IMR-90 (cell line): ENCODE data around the gene PGD. TPM values are rescaled to one million over a fixed set of nuclear protein-coding genes. Genes with fewer than 3 reads are reported as not detected.

Experiments
- ATAC-seq: fragments of 200-7000 bp; cut with Tn5 transposase; 2 replicates; pipeline ENCODE4 v1.9.1; 2020; ENCODE audit warnings: low read depth, mild to moderate bottlenecking, moderate library complexity
- BruUV-seq: library from RNA; stranded (reverse); fragments of 400-500 nt; replicated peaks from 2 replicates; lab custom pipeline; 2021; lab: Mats Ljungman, UMichigan
- CTCF ChIA-PET: fragments of 300-600 bp; formaldehyde crosslinking; extraction: SDS; loops from one replicate; lab custom pipeline; 2021; ENCODE audit warnings: antibody characterized with exemption; lab: Yijun Ruan, JAX
- POLR2A ChIA-PET: fragments of 300-600 bp; sonication (Branson Sonifier 250); formaldehyde crosslinking; loops from one replicate; lab custom pipeline; 2022; ENCODE audit warnings: antibody characterized with exemption; ENCODE audit not compliant: unreplicated experiment; lab: Charles Lee
- DNase-seq: peaks from one replicate; pipeline ENCODE4 v3.0.0; 2013
- H2AFZ ChIP-seq: replicated peaks from 2 replicates; pipeline ENCODE3; 2013; ENCODE audit warnings: low read length, mild to moderate bottlenecking; ENCODE audit not compliant: poor library complexity
- H2AK5ac ChIP-seq: 2 replicates; pipeline ENCODE4 v1.6.1; 2013; ENCODE audit warnings: low read depth, low read length, inconsistent platforms
- H2AK9ac ChIP-seq: replicated peaks from 2 replicates; pipeline ENCODE3; 2013; ENCODE audit warnings: mild to moderate bottlenecking, low read depth, low read length, moderate library complexity; ENCODE audit not compliant: poor library complexity
- H2BK120ac ChIP-seq: 2 replicates; pipeline ENCODE4 v1.6.1; 2013; ENCODE audit warnings: low read depth, low read length, inconsistent platforms
- H2BK15ac ChIP-seq: 3 replicates; pipeline ENCODE4 v1.6.1; 2013; ENCODE audit warnings: low read depth, low read length, inconsistent platforms
- H2BK20ac ChIP-seq: 2 replicates; pipeline ENCODE4 v1.6.1; 2013; ENCODE audit warnings: low read depth, mild to moderate bottlenecking, inconsistent platforms, low read length, moderate library complexity
- H2BK5ac ChIP-seq: 2 replicates; pipeline ENCODE4 v1.6.1; 2013; ENCODE audit warnings: mild to moderate bottlenecking, low read depth, low read length, inconsistent platforms; ENCODE audit not compliant: poor library complexity, severe bottlenecking
- H3K14ac ChIP-seq: replicated peaks from 2 replicates; pipeline ENCODE4 v1.6.1; 2013; ENCODE audit warnings: low read depth, low read length, inconsistent platforms
- H3K18ac ChIP-seq: 2 replicates; pipeline ENCODE4 v1.6.1; 2013; ENCODE audit warnings: low read depth, low read length, control low read depth
- H3K23ac ChIP-seq: 2 replicates; pipeline ENCODE4 v1.6.1; 2013; ENCODE audit warnings: low read depth, low read length, inconsistent platforms
- H3K27ac ChIP-seq: 2 replicates; pipeline ENCODE4 v1.5.1; 2013; ENCODE audit warnings: mild to moderate bottlenecking, control low read depth, low read length; ENCODE audit not compliant: insufficient read depth
- H3K27me3 ChIP-seq: 2 replicates; pipeline ENCODE4 v1.6.1; 2013; ENCODE audit warnings: low read length; ENCODE audit not compliant: control insufficient read depth, insufficient read depth
- H3K36me3 ChIP-seq: 2 replicates; pipeline ENCODE4 v1.6.1; 2013; ENCODE audit warnings: low read length, mixed read lengths; ENCODE audit not compliant: control insufficient read depth, insufficient read depth
- H3K4ac ChIP-seq: 2 replicates; pipeline ENCODE4 v1.6.1; 2013; ENCODE audit warnings: low read depth, low read length, inconsistent platforms
- H3K4me1 ChIP-seq: 2 replicates; pipeline ENCODE4 v1.6.1; 2013; ENCODE audit warnings: low read length, mixed read lengths; ENCODE audit not compliant: control insufficient read depth, insufficient read depth
- H3K4me2 ChIP-seq: 2 replicates; pipeline ENCODE4 v1.6.1; 2013; ENCODE audit warnings: low read depth, mild to moderate bottlenecking, control low read depth, low read length, moderate library complexity
- H3K4me3 ChIP-seq: 2 replicates; pipeline ENCODE4 v1.5.1; 2013; ENCODE audit warnings: low read depth, mild to moderate bottlenecking, control low read depth, low read length, moderate library complexity; ENCODE audit not compliant: insufficient read depth
- H3K56ac ChIP-seq: 2 replicates; pipeline ENCODE4 v1.6.1; 2013; ENCODE audit warnings: low read length, inconsistent platforms; ENCODE audit not compliant: insufficient read depth; ENCODE audit errors: extremely low read depth
- H3K79me1 ChIP-seq, 2 experiments: 2 replicates each; pipeline ENCODE4 v1.6.1; 2013; ENCODE audit warnings: low read length in 2 of 2, inconsistent platforms in 1 of 2, low read depth in 1 of 2
- H3K9ac ChIP-seq: 2 replicates; pipeline ENCODE4 v1.6.1; 2013; ENCODE audit warnings: low read depth, low read length, control low read depth
- H3K9me1 ChIP-seq: 2 replicates; pipeline ENCODE4 v1.6.1; 2013; ENCODE audit warnings: low read length, inconsistent platforms; ENCODE audit not compliant: insufficient read depth
- H3K9me3 ChIP-seq: 2 replicates; pipeline ENCODE4 v1.6.1; 2013; ENCODE audit warnings: low read length; ENCODE audit not compliant: control insufficient read depth, insufficient read depth
- H4K20me1 ChIP-seq: 2 replicates; pipeline ENCODE4 v1.6.1; 2013; ENCODE audit warnings: low read length, inconsistent platforms; ENCODE audit not compliant: insufficient read depth
- H4K5ac ChIP-seq: 2 replicates; pipeline ENCODE4 v1.6.1; 2013; ENCODE audit warnings: mild to moderate bottlenecking, low read depth, low read length, control low read depth
- H4K8ac ChIP-seq, 2 experiments: 2 replicates each; pipeline ENCODE4 v1.6.1; 2013; ENCODE audit warnings: low read depth in 2 of 2, low read length in 2 of 2, control low read depth in 1 of 2, inconsistent platforms in 1 of 2
- H4K91ac ChIP-seq: 2 replicates; pipeline ENCODE4 v1.6.1; 2013; ENCODE audit warnings: low read depth, low read length, inconsistent platforms; ENCODE audit not compliant: insufficient read depth
- BHLHE40 ChIP-seq: fragments of 150-350 bp; IDR thresholded peaks from 2 replicates; pipeline ENCODE4 v1.6.1; 2016; ENCODE audit warnings: mild to moderate bottlenecking, low read depth, low read length
- CEBPB ChIP-seq: IDR thresholded peaks from 2 replicates; pipeline ENCODE4 v1.6.1; 2012; ENCODE audit warnings: low read depth, low read length, improper control_type of control experiment
- CHD1 ChIP-seq: IDR thresholded peaks from 2 replicates; pipeline ENCODE4 v1.6.1; 2012; ENCODE audit warnings: low read depth, low read length, improper control_type of control experiment
- FOS ChIP-seq: fragments of 150-350 bp; IDR thresholded peaks from 2 replicates; pipeline ENCODE4 v1.6.1; 2016; ENCODE audit warnings: low read depth, low read length
- MAFK ChIP-seq: IDR thresholded peaks from 2 replicates; pipeline ENCODE4 v1.6.1; 2012; ENCODE audit warnings: low read depth, low read length, improper control_type of control experiment
- MAZ ChIP-seq: IDR thresholded peaks from 2 replicates; pipeline ENCODE4 v1.6.1; 2012; ENCODE audit warnings: low read depth, mild to moderate bottlenecking, low read length, improper control_type of control experiment, moderate library complexity, borderline replicate concordance
- MXI1 ChIP-seq: IDR thresholded peaks from 2 replicates; pipeline ENCODE4 v1.6.1; 2012; ENCODE audit warnings: low read depth, mild to moderate bottlenecking, low read length, moderate library complexity, borderline replicate concordance
- NFE2L2 ChIP-seq: fragments of 150-350 bp; IDR thresholded peaks from 2 replicates; pipeline ENCODE4 v1.6.1; 2016; ENCODE audit warnings: low read depth, mild to moderate bottlenecking, low read length
- POLR2A ChIP-seq: IDR thresholded peaks from 2 replicates; pipeline ENCODE4 v1.6.1; 2012; ENCODE audit warnings: mild to moderate bottlenecking, low read depth, low read length
- RAD21 ChIP-seq: IDR thresholded peaks from 2 replicates; pipeline ENCODE4 v1.6.1; 2012; ENCODE audit warnings: low read length, improper control_type of control experiment
- RCOR1 ChIP-seq: IDR thresholded peaks from 2 replicates; pipeline ENCODE4 v1.6.1; 2012; ENCODE audit warnings: mild to moderate bottlenecking, low read length, improper control_type of control experiment; ENCODE audit not compliant: insufficient replicate concordance
- RFX5 ChIP-seq: IDR thresholded peaks from 2 replicates; pipeline ENCODE4 v1.8.0; 2012; ENCODE audit warnings: low read depth, mild to moderate bottlenecking, low read length, moderate library complexity
- SMC3 ChIP-seq: fragments of 150-350 bp; IDR thresholded peaks from 2 replicates; pipeline ENCODE4 v1.6.1; 2016; ENCODE audit warnings: low read depth, mild to moderate bottlenecking, antibody characterized with exemption, low read length, moderate library complexity
- WGBS, 2 experiments: methylation state at CpG; one replicate each; pipeline versions ENCODE4 v1.1.5 to v1.1.7; 2013; ENCODE audit warnings: missing lambda C conversion rate in 2 of 2; ENCODE audit not compliant: insufficient read length in 1 of 2; ENCODE audit errors: extremely low coverage in 2 of 2; 5-methylcytosine and 5-hydroxymethylcytosine counted together
- dilution Hi-C: fragments of 300-500 bp; cut with HindIII; formaldehyde crosslinking; loops from one replicate; pipeline ENCODE4 v1.14.3; 2018; ENCODE audit warnings: low sequenced_read_pairs; ENCODE audit not compliant: unreplicated experiment
- in situ Hi-C: fragments of 300-500 bp; cut with MboI; formaldehyde crosslinking; loops from 3 replicates; pipeline ENCODE4 v1.14.3; 2019; ENCODE audit warnings: low sequenced_read_pairs, inconsistent platforms, mixed read lengths
- intact Hi-C: fragments of 100-400 bp; cut with micrococcal nuclease; formaldehyde crosslinking; loops from 2 replicates; pipeline ENCODE4 v1.10.0; 2022
- polyA plus RNA-seq, 3 experiments: library from polyadenylated mRNA; depleted of rRNA; stranded (reverse); fragments of >200 nt; gene quantifications; 2 replicates each; pipeline ENCODE4 v1.2.3, GENCODE V29; 2012; ENCODE audit warnings: low replicate concordance in 1 of 3
- total RNA-seq: library from RNA; depleted of rRNA; stranded (reverse); fragments of >200 nt; gene quantifications from 2 replicates; pipeline ENCODE4 v1.2.3, GENCODE V29; 2012
- TF ChIP-seq, protein P1 (sequence below): conservative IDR thresholded peaks from 2 replicates; pipeline ENCODE4 v1.5.1; 2012; ENCODE audit warnings: mild to moderate bottlenecking, low read depth, low read length, improper control_type of control experiment
- TF ChIP-seq, protein P2 (sequence below): fragments of 150-350 bp; IDR thresholded peaks from 2 replicates; pipeline ENCODE4 v1.6.1; 2016; ENCODE audit warnings: low read depth, mild to moderate bottlenecking, low read length, moderate library complexity, borderline replicate concordance
- TF ChIP-seq, protein P3 (sequence below): fragments of 150-350 bp; IDR thresholded peaks from 2 replicates; pipeline ENCODE4 v1.6.1; 2017; ENCODE audit warnings: mild to moderate bottlenecking, antibody characterized with exemption, low read length, low read depth

The PGD gene
- total and polyA plus RNA-seq, 2 of the 4 experiments (the other 2 are of a cell fraction), result 118 to 216 TPM

DNA sequence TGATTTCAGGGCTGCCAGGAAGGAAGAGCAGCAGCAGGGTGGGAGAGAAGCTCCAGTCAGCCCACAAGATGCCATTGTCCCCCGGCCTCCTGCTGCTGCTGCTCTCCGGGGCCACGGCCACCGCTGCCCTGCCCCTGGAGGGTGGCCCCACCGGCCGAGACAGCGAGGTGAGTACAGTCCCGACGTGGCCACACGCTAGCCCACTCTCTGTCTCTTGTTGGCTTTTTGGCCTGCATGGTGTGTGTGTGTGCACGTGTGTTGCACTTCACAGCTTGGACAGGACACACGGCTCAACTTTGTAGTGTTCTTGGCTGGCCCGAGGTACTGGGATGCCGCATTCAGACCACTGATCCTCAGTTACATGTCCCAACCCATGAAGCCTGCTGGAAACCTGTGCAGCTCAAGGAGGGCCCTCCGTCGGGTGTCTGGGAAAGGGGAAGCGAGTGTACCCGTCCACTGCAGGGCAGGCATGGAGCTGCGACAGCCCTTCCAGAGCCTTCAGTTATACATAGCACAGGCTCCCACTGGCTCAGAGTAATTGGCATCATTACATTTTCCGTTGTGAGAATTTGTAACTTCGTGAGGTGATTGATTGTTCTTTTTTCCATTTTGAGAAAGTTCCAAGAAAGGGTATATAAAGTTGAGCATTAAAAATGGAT is 51.4 kb downstream of the PGD start:
- no peak overlapping the region for H2AFZ ChIP-seq
- no peak overlapping the region for H3K56ac ChIP-seq
- no peak overlapping the region for H3K9ac ChIP-seq
- no TSS peak for BruUV-seq
- H3K23ac ChIP-seq, result no peak overlapping the region
- WGBS, 2 experiments, result 92% methylated on average over 2 of the region's 21 CpGs; no CpG with 5 or more reads in 1 of the 2 experiments
- H3K79me1 ChIP-seq, result no peaks in the 10 kb centered on the region
- 0 out of 2 replicates have a peak, but pooled peaks cover 3% of the 10 kb centered on the region for H3K9me1 ChIP-seq
- no peaks in the 10 kb centered on the region for H4K20me1 ChIP-seq
- no peak overlapping the region for H2BK20ac ChIP-seq
- H3K4me3 ChIP-seq, result no peak overlapping the region
- peaks cover 2% of the 10 kb centered on the region; the same call in 1 of the 2 replicates for H3K4me1 ChIP-seq
- no peak overlapping the region for H3K4ac ChIP-seq
- H2BK15ac ChIP-seq, result no peak overlapping the region
- H3K9me3 ChIP-seq, result no peaks in the 10 kb centered on the region
- no peaks in the 10 kb centered on the region for H3K27me3 ChIP-seq
- no peak overlapping the region for H4K5ac ChIP-seq
- no peak overlapping the region for H2BK120ac ChIP-seq
- no peaks in the 10 kb centered on the region for H3K36me3 ChIP-seq
- H3K14ac ChIP-seq, result no peak overlapping the region
- H3K4me2 ChIP-seq, result no peak overlapping the region
- H2BK5ac ChIP-seq, result no peak overlapping the region
- no peak overlapping the region for H3K18ac ChIP-seq
- DNase-seq (no peak), ATAC-seq (no peak)
- H4K8ac ChIP-seq, result no peak overlapping the region
- intact Hi-C loops, result no loop called here
- H4K91ac ChIP-seq, result no peak overlapping the region
- in situ Hi-C loops, result no loop called here
- no peak overlapping the region for H2AK9ac ChIP-seq
- H3K27ac ChIP-seq, result no peak overlapping the region
- no peak for TF ChIP-seq RAD21
- TF ChIP-seq MAZ, result no peak
- TF ChIP-seq RCOR1, result no peak
- TF ChIP-seq, protein P1, sequence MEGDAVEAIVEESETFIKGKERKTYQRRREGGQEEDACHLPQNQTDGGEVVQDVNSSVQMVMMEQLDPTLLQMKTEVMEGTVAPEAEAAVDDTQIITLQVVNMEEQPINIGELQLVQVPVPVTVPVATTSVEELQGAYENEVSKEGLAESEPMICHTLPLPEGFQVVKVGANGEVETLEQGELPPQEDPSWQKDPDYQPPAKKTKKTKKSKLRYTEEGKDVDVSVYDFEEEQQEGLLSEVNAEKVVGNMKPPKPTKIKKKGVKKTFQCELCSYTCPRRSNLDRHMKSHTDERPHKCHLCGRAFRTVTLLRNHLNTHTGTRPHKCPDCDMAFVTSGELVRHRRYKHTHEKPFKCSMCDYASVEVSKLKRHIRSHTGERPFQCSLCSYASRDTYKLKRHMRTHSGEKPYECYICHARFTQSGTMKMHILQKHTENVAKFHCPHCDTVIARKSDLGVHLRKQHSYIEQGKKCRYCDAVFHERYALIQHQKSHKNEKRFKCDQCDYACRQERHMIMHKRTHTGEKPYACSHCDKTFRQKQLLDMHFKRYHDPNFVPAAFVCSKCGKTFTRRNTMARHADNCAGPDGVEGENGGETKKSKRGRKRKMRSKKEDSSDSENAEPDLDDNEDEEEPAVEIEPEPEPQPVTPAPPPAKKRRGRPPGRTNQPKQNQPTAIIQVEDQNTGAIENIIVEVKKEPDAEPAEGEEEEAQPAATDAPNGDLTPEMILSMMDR, result no peak
- no peak for TF ChIP-seq NFE2L2
- TF ChIP-seq POLR2A, result no peak
- TF ChIP-seq MXI1, result no peak
- TF ChIP-seq MAFK, result no peak
- TF ChIP-seq BHLHE40, result no peak
- no peak for TF ChIP-seq RFX5
- TF ChIP-seq, protein P2, sequence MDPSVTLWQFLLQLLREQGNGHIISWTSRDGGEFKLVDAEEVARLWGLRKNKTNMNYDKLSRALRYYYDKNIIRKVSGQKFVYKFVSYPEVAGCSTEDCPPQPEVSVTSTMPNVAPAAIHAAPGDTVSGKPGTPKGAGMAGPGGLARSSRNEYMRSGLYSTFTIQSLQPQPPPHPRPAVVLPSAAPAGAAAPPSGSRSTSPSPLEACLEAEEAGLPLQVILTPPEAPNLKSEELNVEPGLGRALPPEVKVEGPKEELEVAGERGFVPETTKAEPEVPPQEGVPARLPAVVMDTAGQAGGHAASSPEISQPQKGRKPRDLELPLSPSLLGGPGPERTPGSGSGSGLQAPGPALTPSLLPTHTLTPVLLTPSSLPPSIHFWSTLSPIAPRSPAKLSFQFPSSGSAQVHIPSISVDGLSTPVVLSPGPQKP, result no peak
- TF ChIP-seq, protein P3, sequence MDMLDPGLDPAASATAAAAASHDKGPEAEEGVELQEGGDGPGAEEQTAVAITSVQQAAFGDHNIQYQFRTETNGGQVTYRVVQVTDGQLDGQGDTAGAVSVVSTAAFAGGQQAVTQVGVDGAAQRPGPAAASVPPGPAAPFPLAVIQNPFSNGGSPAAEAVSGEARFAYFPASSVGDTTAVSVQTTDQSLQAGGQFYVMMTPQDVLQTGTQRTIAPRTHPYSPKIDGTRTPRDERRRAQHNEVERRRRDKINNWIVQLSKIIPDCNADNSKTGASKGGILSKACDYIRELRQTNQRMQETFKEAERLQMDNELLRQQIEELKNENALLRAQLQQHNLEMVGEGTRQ, result no peak
- no peak for TF ChIP-seq CEBPB
- no peak for TF ChIP-seq SMC3
- no peak for TF ChIP-seq CHD1
- TF ChIP-seq FOS, result no peak
- no peak overlapping the region for H2AK5ac ChIP-seq
- POLR2A ChIA-PET, result interaction anchor here (0.5 kb wide), 1 partner anchor 109 kb away, joined by 3 read pairs; no protein-coding TSS in a partner anchor
- CTCF ChIA-PET, result interaction anchor here (1.1 kb wide), 1 partner anchor 24 kb away, joined by 3 read pairs; the partner anchor contains the start of gene PEX14
- dilution Hi-C loops, result no loop called here
